Endothelial cell of hepatic sinusoid (primary cell): ENCODE results near the gene OPN4.

Source experiments
- in situ Hi-C: cut with HindIII; loops from 2 replicates; pipeline ENCODE4 v1.10.0; 2017; ENCODE audit warnings: low sequenced_read_pairs

Gene OPN4

DNA sequence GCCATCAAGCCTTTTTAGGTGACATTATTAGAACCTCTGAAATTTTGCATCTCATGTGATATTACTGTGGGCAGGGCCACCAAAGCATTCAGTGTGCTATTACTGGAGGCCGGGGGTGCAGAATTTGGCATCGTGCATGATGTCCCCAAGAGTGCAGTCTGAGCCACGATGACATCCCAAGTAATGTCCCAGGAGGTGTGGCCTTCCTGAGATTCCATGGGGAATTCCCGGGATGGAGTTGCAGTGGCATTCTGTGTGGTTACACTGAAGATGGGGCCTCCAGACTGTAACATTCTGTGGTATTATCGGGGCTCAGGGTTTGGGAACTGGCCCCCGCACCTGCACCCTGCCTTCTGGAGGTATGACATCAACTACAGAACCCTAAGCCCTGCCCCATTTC, 23.0 kb downstream of the OPN4 start:
- in situ Hi-C loops = no loop called here

DNA sequence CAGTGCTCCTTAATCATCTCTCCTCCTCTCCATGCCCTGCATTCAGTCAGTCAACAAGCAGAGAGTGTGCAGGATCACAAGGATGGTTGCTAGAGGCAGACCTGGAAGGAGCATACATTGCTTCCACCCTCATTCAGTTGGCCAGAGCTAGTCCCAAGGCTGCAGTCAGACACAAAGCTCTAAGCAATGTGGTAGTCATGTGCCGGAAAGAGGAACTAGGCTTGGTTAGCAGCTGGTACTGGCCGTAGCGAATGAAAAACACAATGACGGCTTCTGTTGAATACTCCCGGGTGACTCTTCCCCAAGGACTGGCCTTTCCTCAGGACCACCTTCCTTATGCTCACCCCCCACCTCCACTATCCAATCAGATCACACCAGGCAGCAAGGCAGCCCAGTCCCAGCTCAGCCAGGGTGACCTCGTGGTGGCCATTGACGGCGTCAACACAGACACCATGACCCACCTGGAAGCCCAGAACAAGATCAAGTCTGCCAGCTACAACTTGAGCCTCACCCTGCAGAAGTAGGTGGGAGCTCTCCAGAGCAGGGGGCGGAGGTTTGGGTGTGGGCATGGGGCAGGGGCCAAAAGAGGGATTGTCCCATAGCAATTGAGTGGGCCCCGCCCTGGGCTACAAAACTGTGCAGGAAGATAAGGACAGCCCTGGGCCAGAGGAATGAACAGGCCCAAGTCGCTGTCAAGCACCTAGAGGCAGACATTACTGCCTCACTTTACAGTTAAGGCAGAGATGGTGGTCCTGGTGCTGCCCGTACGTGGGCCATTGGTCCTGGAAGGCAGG, 24.8 kb downstream of the OPN4 start:
- in situ Hi-C loops = no loop called here

DNA sequence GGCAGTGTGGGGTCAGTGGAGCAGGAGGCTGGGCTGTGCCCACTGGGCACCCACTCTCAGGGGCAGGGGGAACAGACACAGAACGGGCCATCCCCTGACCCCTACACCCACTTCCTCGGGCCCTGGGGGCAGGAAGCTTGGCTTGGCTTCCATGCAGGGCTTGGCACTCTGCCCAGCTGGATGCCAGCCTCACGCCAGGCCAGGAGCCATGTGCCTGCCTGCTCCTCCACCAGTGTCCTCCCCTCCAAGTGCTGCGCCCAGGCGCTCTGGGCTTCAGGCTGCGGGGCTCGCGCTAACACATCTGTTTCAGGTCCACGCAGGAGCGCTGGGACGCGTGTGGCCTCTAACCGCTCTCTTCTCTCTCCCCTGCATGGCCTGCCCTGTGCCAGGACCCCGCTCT, 26.7 kb downstream of the OPN4 start:
- in situ Hi-C loops = no loop called here

DNA sequence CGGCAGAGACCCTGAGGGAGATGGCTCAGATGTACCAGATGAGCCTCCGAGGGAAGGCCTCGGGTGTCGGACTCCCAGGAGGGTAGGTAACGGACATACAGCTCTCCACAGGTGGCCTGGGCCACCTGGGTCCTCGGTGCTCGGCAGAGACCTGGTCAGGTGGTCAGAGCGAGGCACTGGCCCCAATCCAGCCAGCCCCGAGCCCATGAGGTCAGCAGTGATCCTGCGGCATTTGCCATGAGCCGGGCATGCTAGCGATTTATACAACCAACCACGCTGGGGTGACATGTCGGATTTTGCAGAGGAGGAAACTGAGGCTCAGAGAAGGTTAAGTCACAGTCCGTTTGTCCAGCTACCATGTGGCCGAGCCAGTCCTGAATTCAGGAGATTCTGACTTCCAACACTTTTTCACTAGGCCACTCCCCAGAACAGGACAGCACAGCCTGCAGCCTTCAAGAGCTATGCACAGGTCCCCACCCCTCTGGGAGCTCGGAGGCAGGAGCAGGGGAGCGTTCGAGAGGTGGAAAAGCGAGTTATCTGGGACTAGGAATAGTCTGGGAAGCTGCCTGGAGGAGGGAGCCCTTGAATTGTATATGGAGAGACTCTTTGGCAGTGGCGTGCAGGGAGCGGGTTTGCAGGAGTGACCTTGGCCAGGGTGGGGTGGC, 27.5 kb downstream of the OPN4 start:
- in situ Hi-C loops = no loop called here

DNA sequence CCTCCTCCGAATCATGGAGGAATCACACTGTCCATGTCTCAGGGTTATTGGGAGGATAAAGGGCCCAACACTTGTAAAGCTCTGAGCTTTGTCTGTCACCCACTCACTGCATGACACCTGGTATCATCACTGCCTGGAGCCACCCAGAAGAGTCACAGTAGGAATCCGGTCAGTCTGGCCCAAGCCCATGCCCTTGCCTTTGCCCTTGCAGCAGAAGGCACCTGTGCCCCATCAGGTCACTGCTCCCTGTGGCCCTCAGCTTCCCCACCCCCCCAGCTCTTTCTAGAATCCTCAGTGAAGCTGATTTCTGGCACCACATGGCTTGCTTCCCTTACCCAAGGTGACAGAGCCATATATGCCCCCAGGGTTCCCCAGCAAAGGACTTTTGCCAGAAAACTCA, 28.3 kb downstream of the OPN4 start:
- in situ Hi-C loops = no loop called here

DNA sequence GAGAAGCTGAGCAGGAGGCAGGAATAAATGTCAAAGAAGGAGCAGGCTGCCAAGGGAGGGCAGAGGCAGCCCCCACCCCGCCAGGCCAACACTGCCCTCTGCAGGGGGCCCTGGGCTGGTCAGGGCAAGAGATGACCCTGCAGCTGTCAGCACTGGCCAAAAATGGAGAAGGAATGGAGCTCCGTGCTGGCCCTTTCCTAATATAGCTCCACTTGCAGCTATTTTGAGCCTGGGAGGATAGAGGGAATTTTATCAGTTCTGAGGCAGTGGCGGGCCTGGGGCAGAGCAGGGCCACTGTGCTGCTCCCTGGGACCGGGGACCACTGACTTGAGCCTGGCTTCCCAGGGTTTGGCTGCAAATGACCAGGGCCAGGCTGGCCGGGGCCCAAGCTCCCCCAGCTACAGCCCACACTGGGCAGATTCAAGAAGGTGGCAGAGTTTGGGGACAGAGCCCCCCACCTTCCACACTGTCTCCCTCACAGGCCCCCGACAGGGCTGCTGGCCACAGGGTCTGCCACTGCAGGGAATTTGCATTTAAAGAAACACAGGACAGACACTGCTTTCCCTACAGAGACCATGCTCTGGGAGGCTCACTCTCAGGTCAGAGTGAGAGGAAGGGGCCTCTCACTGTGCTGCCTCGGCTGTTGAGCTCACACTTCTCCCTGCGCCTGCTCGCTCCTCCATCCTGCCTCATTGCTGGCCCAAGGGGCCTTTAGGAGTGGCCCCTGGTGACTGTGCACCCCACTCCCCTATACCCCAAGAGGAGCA, 30.2 kb downstream of the OPN4 start:
- in situ Hi-C loops = no loop called here

DNA sequence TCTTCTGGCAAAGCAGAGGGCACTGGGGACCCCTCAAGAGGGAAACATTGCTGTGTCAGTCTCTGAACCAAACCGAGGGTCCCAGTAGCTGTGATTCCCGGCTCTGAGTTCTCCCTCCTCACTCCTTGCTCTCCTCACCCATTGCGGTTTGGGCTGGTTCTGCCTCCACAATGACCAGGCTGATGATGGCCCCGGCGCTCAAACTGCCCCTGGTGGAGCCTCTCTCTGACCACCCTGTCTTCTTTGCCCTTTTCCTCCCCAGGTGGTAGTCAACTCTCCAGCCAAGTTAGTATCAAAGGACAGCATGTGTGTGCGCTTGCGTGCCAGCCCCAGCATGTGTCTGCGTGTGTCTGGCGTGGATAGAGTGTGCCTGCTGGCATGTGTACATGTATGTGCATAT, 31.1 kb downstream of the OPN4 start:
- in situ Hi-C loops = no loop called here

DNA sequence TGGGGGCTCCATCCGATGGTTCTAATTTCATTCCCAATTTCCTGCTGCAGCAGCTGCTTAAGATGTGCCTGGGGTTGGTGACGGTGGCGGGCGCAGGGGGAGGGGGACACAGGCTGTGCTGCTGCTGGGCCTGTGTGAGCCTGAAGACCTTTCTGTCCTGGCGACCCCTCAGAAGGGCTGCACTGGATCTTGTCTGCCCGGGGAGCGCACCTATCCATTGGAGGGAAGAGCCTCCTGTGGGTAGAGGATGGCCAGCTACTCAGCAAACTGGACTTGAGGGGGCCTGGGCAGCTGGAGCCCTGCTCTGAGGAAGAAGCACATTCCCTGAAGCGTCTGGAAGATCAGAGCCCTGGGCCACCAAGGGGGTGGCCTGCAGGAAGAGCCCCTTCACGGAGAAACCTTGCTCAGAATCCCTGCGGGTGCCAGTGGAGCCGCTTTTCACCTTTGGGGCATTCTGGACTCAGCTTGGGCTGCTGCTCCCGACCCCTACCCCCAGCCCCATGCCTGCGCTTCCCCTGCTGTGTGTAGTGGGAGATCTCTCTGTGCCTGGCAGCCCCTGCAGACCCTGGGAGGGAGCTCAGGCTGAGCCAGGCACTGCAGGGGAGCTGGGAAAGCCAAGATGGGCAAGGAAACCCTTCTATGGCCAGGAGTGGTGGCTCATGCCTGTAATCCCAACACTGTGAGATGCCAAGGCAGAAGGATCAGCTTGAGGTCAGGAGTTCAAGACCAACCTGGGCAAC, 31.7 kb downstream of the OPN4 start:
- in situ Hi-C loops = no loop called here

DNA sequence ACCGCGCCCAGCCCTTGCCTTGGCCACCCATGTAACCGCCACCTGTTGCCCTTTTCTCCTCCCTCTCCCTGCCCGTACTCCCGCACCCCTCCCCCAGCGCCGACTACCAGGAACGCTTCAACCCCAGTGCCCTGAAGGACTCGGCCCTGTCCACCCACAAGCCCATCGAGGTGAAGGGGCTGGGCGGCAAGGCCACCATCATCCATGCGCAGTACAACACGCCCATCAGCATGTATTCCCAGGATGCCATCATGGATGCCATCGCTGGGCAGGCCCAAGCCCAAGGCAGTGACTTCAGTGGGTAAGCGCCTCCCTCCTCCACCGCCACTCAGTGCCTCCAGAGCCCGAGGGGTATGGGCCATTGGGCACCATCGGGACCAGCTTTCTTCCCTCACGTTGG, 32.6 kb downstream of the OPN4 start:
- in situ Hi-C loops = no loop called here

DNA sequence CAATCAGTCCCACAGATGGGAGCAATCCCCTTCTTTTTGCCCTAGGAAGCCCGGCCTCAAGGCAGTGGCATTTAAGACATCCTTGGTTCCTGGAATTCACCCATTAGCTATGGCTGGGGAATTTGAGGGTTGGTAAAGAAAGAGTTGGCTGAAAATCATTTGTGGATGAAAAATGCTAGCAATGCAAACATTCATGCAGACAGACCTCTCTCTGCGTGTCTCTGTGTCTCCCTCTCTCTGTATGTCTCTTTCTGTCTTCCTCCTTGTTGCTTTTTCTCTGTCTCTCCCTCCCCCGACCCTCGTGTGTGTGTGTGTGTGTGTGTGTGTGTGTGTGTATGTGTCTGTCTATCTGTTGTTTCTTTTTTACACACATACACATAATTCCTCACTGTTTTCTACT, 33.4 kb downstream of the OPN4 start:
- in situ Hi-C loops = no loop called here

DNA sequence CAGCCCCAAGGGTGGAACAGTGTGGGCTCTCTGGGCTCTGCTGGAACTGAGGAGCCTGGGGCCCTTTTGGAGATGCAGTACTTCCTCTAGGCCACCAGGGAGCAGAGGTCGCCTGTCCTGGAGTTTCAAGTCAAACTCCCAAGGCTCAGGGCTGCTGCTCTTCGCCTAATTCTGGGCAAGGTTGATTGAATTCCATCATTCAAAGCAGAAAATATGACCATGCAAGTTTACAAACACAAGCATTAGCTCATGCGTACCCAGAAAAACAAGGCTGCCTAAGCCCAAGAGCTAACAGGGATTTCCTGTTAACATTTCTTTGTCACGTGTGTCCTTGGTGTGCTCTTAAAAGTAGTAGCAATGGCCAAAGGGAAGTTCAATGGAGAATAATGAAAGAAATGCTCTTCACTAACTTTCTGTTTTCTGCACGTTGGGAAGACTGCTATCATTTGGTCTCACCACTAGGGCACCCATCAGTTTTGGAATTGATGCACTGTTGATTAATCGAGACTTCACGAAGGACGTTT, 34.1 kb downstream of the OPN4 start:
- in situ Hi-C loops = no loop called here

DNA sequence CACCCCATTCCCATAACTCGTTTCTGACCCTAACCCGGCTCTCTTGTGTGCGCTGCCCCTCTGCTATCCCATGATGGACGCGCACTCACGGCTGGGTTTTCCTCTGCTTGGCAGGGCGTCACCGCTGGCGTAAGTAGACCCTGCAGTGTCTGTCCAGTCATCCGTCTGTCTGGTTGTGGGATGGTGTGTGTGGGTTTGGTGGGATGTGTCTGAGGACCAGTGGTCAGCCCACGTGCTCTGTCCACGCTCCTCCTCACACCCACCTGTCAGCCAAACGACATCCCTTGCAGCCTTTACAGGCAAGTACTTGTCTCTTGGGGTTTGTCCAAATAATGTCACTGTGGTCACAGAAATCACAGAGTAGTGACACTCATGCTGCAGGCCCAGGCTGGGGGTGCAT, 34.8 kb downstream of the OPN4 start:
- in situ Hi-C loops = no loop called here

DNA sequence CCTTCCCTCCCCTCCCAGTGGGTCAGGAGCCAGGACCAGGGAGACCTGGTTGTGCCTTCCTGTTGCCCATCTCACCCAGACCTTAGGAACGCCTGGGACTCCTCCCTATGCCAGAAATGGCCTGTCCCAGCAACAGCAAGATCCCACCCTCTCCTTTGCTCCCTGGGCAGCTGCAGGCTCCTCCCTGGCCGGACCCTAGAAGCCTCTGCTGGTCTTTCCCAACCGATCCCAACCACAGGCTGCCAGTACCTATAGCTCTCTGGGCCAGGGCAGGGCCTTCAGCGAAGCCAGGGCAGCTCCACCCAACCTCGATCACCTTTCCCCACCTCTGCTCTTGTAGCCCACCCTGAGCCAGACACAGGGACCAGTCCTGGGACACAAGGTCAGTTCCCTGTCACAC, 35.9 kb downstream of the OPN4 start:
- in situ Hi-C loops = loop anchor here (10.0 kb wide), 1 partner anchor 215 kb away; no protein-coding TSS in a partner anchor

DNA sequence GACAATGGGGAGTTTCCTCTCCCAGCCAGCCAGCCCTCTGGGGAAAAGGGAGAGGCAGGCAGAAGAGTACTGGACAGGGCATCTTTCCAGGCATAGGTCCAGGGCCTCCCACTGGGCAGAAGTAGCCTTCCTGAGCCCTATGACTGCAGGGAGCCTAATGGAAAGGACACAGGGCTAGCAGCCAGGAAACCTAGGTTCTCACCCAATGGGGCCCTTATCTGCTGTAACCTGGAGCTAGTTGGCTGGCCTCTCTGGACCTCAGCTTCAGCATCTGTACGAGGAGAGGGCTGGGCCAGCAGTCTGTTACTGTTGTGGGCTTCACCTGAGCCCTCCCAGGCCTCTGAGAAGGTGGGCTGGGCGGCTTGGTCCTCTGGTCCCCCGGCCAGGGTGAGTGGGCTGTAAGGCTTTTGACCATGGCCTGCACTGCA, 36.3 kb downstream of the OPN4 start:
- in situ Hi-C loops = loop anchor here (10.0 kb wide), 1 partner anchor 214 kb away; no protein-coding TSS in a partner anchor

DNA sequence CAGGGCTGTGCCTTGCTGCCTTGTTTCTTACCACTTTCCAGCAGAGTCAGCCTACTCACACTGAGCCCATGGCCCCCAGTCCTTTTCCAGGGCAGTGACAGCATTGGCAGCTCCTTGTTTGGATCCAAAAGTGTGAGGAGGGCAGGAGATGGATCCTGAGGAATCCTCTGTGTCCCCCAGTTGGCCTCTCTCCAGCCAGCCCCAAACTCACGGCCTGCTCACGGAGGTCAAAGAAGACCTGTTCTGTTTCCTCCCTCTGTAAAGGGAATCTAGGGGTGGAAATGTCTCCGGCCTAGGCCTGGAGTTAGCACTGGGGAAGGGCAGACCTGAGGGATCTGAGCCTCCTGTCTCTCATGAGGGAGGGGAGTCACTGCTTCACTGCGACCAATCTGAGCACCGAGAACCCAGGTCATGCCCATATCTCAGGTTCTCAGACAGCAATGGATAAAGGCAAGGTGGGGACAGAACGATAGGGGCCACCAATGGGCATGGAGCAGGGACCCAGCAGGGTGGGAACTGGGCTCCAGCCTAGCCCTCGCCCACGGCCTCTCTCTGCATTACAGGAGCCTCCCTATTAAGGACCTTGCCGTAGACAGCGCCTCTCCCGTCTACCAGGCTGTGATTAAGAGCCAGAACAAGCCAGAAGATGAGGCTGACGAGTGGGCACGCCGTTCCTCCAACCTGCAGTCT, 37.1 kb downstream of the OPN4 start:
- in situ Hi-C loops = loop anchor here (10.0 kb wide), 1 partner anchor 213 kb away; no protein-coding TSS in a partner anchor

DNA sequence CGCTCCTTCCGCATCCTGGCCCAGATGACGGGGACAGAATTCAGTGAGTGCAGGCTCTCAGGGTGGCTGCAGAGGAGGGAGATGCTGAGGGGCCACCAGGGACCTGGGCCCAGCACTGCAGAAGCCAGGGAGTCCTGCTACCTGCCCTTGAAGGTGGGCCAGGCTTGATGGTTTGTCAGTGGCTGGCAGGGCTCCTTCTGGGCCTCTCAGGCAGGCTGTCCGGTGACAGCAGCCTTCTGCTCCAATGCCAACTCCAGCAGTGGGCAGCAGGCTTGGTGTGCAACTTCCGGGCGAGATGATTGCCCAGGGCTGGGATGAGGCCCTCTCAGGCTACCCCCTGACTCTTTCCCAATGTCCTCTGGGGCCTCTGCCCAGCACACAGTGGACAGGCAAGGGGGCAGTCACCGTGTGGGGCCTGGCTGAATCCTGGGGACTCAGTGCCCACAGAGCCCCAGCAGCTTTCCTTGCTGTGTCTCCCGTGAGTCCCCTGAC, 37.7 kb downstream of the OPN4 start:
- in situ Hi-C loops = loop anchor here (10.0 kb wide), 1 partner anchor 213 kb away; no protein-coding TSS in a partner anchor

DNA sequence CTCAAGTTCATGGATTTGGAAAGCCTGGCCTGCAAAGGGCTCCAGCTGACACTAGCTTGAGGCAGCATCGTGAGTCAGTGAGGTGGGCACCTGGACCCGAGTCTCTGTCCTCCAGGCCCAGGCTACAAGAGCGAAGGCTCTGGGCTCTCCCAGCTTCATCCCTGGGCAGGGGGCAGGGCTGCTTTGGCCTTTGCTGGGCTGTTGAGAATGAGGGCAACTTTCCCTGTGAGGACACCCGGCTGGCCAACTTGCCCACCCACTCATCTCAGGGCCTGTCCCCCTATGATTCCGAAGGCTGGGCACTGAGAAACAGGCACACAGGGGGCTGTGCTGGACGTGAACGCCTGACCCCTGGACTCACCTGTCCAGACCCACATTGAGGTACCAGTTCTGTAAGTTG, 38.3 kb downstream of the OPN4 start:
- in situ Hi-C loops = loop anchor here (10.0 kb wide), 1 partner anchor 212 kb away; no protein-coding TSS in a partner anchor

DNA sequence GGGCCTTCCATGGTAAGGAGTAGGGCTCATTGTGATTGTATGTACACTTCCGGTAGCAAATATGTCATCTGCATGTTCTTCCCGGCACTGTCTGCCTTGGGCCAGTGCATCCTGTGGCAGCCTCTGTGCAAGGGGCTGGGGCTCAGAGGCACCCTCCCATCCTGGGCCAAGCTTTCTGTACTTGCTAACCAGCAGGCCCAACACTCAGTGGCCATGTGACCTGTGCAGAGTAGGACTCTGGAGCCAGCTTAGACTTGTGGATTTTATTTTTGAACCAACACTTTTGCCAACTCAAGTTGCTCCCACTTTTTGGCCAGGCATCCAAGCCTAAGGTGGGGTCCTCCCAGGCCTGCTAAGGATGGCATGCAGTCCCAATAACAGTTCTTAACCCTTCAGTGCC, 38.9 kb downstream of the OPN4 start:
- in situ Hi-C loops = loop anchor here (10.0 kb wide), 1 partner anchor 212 kb away; no protein-coding TSS in a partner anchor

DNA sequence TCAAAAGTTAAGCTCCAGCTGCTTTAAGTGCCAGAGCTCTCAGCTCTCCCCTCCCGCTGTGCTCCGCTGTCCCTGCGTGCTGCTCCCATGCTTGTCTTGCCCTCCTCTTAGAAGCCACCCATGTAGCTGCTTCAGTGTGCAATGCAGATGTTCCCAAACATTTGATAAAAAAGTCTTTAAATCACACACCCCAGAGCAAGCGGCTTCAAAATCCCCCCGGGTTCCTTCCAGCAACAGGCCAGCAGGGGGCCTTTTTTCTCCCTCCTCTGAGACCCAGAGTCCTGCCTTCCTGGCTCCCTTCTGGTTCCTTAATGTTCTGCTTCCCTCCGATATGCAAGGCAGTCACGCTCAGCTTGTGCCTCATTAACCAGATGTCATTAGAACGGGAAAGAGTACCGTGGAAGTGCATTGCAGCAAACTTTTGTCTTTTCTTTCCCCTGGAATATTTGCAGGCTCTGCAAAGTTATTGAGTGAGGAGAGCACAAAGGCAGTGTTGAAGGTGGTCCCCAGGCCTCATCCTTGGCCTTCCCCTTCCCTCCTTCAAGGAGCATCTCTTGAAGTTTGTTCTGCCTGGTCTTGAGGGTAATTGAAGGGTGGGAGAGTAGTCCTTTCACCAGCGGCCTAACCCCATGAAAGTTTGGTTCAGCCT, 39.5 kb downstream of the OPN4 start:
- in situ Hi-C loops = loop anchor here (10.0 kb wide), 1 partner anchor 211 kb away; no protein-coding TSS in a partner anchor
